T1000 (cell line): ENCODE measurements around the gene FRAS1.
"Not testable (repeated sequence)": the region's sequence is repeated elsewhere in the genome, so short reads cannot be mapped to it uniquely, and the experiment has no call there.

Experiments used
- DNase-seq: peaks from one replicate; lab custom pipeline; 2025; ENCODE audit warnings: mixed read lengths; lab: John Stamatoyannopoulos, UW

Gene FRAS1

GRCh38 chr4:78214078-78214477 is 157.0 kb downstream of the FRAS1 start:
- no peak for DNase-seq

DNA sequence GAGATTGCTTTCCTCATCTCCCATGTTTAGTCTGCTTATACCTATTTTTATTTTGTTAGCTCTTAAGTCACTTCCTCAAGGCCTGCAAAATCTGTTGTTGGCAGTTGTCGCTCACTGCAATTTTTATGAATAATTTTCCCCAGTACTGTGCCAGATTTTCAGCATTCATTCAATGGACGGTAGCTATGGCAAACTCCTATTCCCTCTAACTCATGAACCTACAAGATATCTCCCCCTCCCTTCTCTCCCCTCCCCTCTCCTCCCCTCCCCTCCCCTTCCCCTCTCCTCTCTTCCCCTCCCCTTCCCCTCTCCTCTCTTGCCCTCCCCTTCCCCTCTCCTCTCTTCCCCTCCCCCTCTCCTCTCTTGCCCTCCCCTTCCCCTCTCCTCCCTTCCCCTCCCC is 160.4 kb downstream of the FRAS1 start:
- DNase-seq = no peak

DNA sequence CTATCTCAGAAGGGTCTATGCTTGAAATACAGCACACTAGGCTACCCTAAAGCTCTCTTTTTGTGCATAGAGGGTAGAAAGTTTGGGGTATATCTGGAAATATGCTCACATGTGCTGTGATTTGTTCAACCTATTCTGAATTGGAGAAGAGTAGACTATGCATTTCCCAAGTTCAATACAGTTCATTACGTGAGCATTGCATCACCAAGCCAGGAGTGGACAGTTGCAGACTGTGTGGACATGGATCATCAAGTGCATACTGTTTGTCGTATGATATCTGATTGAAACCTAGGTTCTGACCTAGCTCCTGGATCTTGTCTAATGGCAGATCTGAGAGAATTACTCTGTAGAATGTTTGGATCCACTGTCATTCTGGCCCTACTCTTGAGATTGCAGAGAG is 161.1 kb downstream of the FRAS1 start:
- no peak for DNase-seq

- DNase-seq = no peak
Measured at GRCh38 chr4:78219825-78220224, 162.7 kb downstream of the FRAS1 start.

- no peak for DNase-seq
Measured at GRCh38 chr4:78220283-78220682, 163.2 kb downstream of the FRAS1 start.

GRCh38 chr4:78222575-78223186 is 165.6 kb downstream of the FRAS1 start:
- DNase-seq = no peak

GRCh38 chr4:78225236-78225635 is 168.1 kb downstream of the FRAS1 start:
- DNase-seq = no peak

- no peak for DNase-seq
Measured at GRCh38 chr4:78226279-78226678, 169.2 kb downstream of the FRAS1 start.

DNA sequence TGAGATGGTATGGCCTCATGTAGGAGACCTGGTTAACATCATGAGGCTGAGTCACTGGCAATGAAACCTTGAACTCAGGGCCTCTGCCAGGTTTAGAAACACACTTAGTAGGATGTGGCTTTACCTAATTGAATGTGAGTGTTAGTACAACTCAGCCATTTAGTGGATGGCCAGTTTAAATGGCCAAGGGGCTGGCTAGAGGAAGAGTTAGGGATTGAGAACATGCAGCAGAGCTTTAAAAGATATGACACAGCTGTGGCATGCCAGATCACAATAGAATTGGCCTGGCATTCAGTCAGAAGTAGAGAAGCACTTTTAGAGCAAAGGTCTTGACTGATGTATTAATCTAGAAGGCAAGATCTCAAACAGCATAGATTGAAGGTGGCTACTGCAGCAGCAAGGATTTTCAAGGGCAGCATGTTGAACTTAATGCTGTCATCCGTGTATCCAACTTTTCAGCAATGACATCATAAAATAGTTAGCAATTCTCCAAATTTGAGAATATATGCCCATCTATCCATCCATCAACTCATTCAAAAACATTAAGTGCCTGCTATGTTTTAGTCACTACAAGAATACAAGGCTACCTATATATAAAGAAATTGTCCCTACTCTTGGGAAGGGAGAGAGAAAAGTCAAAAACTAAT is 170.4 kb downstream of the FRAS1 start:
- DNase-seq = no peak

DNA sequence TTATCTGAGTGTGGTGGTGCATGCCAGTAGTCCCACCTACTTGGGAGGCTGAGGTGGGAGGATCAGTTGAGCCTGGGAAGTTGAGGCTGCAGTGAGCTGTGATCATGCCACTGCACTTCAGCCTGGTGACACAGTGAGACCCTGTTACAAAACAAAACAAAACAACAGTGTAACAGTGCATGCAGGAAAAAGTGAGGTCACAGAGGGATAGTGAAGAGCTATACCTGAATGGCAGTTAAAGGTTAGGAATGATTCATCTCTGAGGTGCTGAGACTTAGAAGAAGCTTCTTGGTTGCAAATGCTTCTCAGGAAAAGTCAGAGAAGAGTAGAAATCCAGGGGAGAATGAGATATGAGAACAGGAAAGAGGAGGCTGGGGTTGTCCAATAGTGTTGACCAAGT is 178.7 kb downstream of the FRAS1 start:
- no peak for DNase-seq

DNA sequence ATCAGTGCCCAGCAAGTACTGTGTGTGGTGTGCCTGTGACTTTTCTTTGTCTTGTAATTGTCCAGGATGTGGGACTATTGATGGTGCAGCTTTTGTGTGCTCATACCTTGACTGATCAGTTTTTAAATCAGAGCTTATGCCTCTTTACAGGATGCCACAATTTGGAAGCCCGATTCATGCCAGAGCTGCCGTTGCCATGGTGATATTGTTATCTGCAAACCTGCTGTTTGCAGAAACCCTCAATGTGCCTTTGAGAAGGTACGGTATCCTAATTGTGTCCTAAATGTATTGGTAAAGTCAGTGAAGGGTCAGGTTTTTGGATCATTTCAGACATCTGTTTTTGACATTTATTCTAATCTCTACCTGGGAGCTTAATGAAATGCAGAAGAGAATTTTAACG is 180.2 kb downstream of the FRAS1 start:
- DNase-seq = no peak

DNA sequence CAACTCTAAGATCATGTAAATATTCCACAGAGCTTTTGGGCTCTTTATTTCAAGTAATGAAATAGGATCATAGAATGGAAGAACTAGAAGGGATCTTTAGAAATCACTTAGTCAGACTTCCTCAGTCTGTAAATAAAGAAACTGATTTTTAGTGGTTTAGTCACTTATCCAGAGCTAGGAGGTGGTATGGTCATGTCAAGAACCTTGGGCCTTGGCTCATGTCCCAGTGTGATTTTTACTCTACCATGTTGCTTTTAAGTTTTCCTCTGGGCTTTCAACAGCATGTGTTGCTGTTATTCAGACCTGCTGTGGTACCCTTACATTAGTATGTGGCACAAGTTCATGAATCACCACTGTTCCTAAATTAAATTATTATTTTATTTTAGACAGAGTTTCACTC is 184.9 kb downstream of the FRAS1 start:
- DNase-seq = no peak

GRCh38 chr4:78244705-78245485 is 187.8 kb downstream of the FRAS1 start:
- no peak for DNase-seq

DNA sequence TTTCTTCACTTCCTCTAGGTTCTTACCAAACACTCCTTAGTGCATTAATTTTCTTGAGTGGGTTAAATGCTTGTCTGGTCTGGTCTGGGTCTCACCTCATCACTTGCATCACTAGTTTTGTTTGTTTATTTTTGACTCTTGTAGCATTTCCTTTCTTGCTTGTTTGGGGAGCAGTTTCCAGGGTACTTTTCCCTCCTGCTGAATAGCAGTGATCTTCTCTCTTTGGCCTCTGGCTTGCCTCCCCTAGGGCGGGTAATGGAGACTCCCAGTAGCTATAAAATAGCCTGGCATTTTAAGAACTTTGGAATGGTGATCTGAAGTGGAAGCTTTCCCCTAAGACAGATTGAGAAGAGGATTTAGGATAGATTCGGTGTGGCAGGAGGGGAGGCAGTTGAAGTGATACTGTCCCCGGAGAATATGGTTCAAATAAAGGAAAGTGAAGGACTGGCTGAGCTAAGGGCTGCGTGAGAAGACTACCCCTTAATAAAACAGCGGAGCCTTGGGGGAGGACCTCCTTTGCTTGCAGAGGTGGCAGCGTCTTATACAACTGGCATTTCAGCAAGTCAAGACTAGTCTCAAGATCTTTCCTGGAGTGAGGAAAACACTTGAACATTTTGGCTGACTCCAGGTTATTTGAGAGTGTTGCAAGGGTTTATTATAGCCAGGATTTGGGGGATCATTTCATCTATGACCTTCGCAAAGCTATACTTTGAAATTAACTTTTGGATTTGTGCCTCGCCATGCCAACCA is 190.6 kb downstream of the FRAS1 start:
- no peak for DNase-seq

- DNase-seq = no peak
Measured at GRCh38 chr4:78250500-78250899, 193.4 kb downstream of the FRAS1 start.

GRCh38 chr4:78252773-78253172 is 195.7 kb downstream of the FRAS1 start:
- DNase-seq = not testable (repeated sequence)

GRCh38 chr4:78254893-78255292 is 197.8 kb downstream of the FRAS1 start:
- no peak for DNase-seq

GRCh38 chr4:78265006-78265405 is 207.9 kb downstream of the FRAS1 start:
- no peak for DNase-seq

DNA sequence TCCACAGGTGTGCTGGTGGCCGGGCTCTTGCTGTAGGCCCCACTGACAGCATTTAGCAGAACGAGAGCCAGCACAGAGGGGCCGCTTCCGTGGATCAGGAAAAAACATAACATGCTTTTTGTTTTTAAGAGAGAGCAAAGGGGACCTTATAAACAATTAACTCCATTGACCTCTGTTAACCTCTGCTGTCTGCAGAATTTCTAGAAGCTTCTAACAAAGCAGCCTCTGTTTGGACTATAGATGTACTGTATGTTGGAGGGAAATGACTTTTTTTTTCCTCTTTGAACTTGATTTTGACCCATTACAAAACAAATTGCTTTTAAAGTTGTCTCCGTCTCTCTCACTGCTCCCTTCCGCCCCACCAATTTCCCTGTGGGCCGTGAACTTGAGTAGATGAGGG is 210.7 kb downstream of the FRAS1 start:
- no peak for DNase-seq

- no peak for DNase-seq
Measured at GRCh38 chr4:78268597-78268996, 211.5 kb downstream of the FRAS1 start.

DNA sequence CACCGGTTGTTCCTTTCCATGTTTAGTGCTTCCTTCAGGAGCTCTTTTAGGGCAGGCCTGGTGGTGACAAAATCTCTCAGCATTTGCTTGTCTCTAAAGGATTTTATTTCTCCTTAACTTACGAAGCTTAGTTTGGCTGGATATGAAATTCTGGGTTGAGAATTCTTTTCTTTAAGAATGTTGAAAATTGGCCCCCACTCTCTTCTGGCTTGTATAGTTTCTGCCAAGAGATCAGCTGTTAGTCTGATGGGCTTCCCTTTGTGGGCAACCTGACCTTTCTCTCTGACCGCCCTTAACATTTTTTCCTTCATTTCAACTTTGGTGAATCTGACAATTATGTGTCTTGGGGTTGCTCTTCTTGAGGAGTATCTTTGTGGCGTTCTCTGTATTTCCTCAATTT is 218.3 kb downstream of the FRAS1 start:
- DNase-seq = not testable (repeated sequence)

- DNase-seq = no peak
Measured at GRCh38 chr4:78286281-78286680, 229.2 kb downstream of the FRAS1 start.

GRCh38 chr4:78288327-78288726 is 231.2 kb downstream of the FRAS1 start:
- no peak for DNase-seq
